ENCODE data around the gene RXYLT1. TPM values are rescaled to one million over a fixed set of nuclear protein-coding genes. Genes with fewer than 3 reads are reported as not detected.

RXYLT1 gene
- total RNA-seq, result 19.3 TPM

GRCh38 chr12:63779498-63780481 lies at the start of gene RXYLT1:
Gene RXYLT1, plus strand, starts transcription at chr12:63779909. Its CDS starts 52 bp downstream, at chr12:63779961.

GRCh38 chr12:63844391-63845341 lies 65.0 kb downstream of the RXYLT1 start, which contains the start of gene SRGAP1:
Gene SRGAP1, plus strand, starts transcription at chr12:63844700. Its CDS starts 117 bp downstream, at chr12:63844817.

Small RNA genes within 50 kb of the gene (small RNA-seq; reads per million reads assigned to genes)
- not detected for gene AC084357.1 (ENCODE audit: low replicate concordance)

Other genes with a start within 250 kb of the RXYLT1 start
- gene DPY19L2, start 111.4 kb upstream of the RXYLT1 start, total RNA-seq, result 47.2 TPM
- gene SRGAP1, start 64.8 kb downstream of the RXYLT1 start, total RNA-seq, result 13.0 TPM

Measured in metanephros (tissue), 2 donors.